Measurements from ENCODE around the gene RPS16.
"Not testable (repeated sequence)": the region's sequence is repeated elsewhere in the genome, so short reads cannot be mapped to it uniquely, and the experiment has no call there.

RPS16 gene

DNA sequence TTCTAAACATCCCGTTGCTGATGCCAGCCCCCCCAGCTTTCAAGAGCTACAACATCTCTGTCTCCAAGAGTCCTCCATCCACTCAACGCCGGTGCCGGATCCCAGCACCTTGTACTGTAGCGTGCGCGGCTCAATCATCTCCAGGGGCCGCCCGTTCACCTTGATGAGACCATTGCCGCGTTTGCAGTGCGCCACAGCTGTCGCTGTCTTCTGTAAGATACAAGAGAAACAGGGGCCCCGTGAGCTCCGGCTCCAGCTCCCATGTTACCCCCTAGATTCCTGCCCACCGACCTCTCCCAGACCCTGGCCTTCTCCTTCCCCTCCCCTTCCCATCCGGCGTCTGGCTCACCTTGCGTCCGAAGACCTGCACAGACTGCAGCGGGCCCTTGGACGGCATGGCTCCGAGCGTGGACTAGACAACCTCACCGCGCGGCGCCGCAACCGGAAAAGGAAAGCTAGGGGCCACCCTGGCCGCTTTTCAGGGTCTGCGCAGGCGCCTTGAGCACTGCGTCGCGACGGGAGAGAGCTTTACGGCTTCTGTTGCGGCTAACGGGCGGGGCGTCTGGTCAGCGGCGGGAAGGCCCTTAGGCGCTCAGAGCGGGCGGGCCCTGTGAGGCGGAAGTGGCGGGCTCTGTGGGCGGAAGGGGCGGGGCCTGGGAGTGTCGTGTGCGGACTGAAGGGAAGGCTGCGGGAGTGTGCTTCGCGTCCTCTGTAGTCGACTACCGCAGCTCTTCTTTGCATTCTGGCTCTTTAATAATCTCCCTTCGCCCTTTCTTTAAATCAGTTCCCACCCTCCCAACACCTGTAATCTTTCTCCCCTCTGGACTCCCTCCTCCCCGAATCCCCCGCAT lies at the start of gene RPS16:
Gene RPS16, minus strand, starts transcription at position 451 of the 851 bp plus-strand sequence. Its CDS starts 54 bp downstream, at position 397.
- TF ChIP-seq, protein P1, sequence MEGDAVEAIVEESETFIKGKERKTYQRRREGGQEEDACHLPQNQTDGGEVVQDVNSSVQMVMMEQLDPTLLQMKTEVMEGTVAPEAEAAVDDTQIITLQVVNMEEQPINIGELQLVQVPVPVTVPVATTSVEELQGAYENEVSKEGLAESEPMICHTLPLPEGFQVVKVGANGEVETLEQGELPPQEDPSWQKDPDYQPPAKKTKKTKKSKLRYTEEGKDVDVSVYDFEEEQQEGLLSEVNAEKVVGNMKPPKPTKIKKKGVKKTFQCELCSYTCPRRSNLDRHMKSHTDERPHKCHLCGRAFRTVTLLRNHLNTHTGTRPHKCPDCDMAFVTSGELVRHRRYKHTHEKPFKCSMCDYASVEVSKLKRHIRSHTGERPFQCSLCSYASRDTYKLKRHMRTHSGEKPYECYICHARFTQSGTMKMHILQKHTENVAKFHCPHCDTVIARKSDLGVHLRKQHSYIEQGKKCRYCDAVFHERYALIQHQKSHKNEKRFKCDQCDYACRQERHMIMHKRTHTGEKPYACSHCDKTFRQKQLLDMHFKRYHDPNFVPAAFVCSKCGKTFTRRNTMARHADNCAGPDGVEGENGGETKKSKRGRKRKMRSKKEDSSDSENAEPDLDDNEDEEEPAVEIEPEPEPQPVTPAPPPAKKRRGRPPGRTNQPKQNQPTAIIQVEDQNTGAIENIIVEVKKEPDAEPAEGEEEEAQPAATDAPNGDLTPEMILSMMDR (conservative IDR thresholded peaks at IDR 0.05; ENCODE audit: low read depth, low read length), result no peak
- peak; percentile 98 for DNase-seq (ENCODE audit: low read depth)
- H3K4me3 ChIP-seq (ENCODE audit: low read depth, low read length), result peak within 1 kb of the TSS; percentile 99

DNA sequence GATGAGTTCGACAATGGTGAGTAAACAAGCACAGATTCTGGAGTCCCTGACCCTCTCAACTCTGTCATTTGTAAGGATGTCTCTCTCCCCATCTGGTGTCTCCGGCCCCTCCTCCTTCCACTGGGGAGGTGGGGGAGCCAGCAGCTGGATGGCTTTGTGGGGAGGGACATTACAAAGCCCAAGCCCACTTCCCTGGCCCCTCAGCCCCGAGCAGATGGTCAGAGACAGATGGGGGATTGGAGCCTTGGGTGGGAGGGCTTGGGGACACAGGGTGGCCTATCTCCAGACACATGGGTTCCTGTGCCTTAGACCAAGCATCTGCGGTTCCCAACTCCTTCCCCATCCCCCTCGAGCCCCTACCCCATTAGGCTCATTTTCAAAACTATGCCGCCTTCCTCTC lies 47.4 kb upstream of the RPS16 start:
- TF ChIP-seq, protein P1 (conservative IDR thresholded peaks at IDR 0.05; ENCODE audit: low read depth, low read length), result no peak
- H3K4me3 ChIP-seq (ENCODE audit: low read depth, low read length), result no peak overlapping the region
- DNase-seq (ENCODE audit: low read depth), result no peak

DNA sequence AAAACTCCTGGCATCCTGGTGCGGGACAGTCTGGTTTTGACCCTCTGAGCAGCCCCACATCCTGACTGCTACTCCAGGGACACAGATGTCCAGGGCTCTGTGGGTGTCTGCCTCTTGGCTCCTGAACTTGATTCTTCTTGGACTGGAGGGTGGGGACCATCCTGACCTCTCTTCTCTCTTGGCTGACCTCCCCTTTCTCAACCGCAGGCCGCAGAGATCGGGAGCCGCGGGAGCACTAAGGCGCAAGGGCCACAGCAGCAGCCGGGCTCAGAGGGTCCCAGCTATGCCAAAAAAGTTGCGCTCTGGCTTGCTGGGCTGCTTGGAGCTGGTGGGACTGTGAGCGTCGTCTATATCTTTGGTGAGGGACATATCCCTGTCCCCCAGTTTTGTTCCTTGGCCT lies 45.9 kb upstream of the RPS16 start:
- TF ChIP-seq, protein P1 (conservative IDR thresholded peaks at IDR 0.05; ENCODE audit: low read depth, low read length), result no peak
- DNase-seq (ENCODE audit: low read depth), result no peak
- H3K4me3 ChIP-seq (ENCODE audit: low read depth, low read length), result peak overlapping the region; percentile 99

DNA sequence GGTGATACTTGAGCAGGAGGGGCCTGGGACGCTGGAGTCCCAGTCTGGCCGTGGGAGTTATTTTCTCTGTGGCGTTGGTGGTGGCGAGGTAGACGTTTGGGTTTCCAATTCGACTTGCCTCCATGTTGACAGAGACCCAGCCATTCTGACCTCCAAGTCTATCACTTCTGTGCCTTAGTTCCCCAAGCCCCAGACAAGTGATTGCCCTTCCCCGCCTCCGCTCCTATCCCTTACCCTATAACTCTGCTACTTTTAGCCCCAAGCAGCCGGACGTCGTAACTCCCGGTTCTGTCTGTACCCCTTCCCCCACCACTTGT lies 45.4 kb upstream of the RPS16 start:
- TF ChIP-seq, protein P1 (conservative IDR thresholded peaks at IDR 0.05; ENCODE audit: low read depth, low read length), result no peak
- no peak for DNase-seq (ENCODE audit: low read depth)
- H3K4me3 ChIP-seq (ENCODE audit: low read depth, low read length), result peak overlapping the region; percentile 99

DNA sequence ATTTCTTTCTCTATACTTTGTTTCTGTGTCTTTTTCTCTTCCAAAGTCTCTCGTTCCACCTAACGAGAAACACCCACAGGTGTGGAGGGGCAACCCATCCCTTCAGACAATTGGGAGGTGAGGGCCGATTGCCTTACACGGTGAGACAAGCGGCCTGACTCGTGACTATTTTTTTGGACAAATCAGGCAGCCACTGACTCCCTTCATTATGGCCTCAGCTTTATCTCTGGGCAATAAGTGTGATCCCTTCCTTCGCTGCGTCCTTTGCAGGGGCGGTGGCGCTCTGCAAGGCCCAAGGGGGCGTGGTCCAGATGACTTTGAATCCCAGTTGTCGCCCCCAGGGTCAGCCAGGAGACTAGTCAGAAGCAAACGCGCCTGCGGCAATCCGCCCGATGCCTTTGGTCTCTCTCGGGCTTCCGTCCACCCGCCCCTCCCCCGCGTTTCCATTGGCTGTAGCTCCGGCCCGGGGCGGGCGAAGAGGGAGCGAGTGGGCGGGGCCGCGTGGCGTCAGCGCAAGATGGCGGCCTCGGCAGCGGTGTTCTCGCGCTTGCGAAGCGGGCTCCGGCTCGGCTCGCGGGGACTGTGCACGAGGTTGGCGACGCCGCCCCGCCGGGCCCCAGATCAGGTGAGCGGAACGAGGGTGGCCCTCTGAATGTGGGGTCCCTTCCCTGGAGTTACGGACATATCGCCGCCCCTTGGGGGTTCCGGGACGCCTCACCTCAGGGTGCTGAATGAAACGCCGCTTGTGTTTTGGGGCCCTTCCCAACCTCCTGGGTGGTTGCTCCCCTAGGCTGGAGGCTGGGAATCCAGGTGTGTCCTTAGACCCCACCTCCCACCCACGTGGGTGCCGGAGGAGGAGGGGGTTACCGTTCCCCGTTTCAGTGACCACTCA lies 44.8 kb upstream of the RPS16 start, which contains the start of gene TIMM50:
Gene TIMM50, plus strand, starts transcription at position 502 of the 892 bp plus-strand sequence. Its CDS starts 16 bp downstream, at position 518.
- peak; percentile 93 for DNase-seq (ENCODE audit: low read depth)
- H3K4me3 ChIP-seq (ENCODE audit: low read depth, low read length), result peak within 1 kb of the TSS; percentile 99
- TF ChIP-seq, protein P1 (conservative IDR thresholded peaks at IDR 0.05; ENCODE audit: low read depth, low read length), result no peak

DNA sequence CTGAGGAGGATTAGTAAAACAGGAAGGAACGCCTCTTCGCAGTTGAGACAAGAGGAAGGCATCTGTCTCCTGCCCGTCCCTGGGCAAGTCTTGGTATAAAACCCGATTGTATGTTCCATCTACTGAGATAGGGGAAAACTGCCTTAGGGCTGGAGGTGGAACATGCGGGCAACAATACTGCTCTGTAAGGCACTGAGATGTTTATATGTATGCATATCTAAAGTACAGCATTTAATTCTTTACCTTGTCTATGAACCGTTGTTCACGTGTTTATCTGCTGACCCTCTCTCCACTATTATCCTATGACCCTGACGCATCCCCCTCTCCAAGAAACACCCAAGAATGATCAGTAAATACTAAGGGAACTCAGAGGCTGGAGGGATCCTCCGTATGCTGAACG lies 44.2 kb upstream of the RPS16 start:
- DNase-seq (ENCODE audit: low read depth), result no peak
- TF ChIP-seq, protein P1 (conservative IDR thresholded peaks at IDR 0.05; ENCODE audit: low read depth, low read length), result no peak
- peak overlapping the region; percentile 99 for H3K4me3 ChIP-seq (ENCODE audit: low read depth, low read length)

DNA sequence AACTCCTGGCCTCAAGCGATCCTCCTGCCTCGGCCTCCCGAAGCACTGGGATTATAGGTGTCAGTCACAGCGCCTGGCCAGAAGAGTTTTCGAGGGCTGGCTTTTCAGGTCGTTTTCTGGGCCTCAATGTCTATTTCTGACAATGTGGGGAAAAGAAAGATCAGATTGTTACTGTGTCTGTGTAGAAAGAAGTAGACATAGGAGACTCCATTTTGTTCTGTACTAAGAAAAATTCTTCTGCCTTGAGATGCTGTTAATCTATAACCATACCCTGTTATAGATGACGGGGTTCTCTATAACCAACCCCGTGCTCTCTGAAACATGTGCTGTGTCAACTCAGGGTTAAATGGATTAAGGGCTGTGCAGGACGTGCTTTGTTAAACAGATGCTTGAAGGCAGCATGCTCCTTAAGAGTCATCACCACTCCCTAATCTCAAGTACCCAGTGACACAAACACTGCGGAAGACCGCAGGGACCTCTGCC lies 43.6 kb upstream of the RPS16 start:
- DNase-seq (ENCODE audit: low read depth); H3K4me3 ChIP-seq (ENCODE audit: low read depth, low read length): not testable (repeated sequence)

Data from choroid plexus epithelial cell (primary cell).